Progenitor cell of endocrine pancreas (in vitro differentiated cells): Measurements from ENCODE around the gene DCLK2. TPM values are rescaled to one million over a fixed set of nuclear protein-coding genes. Genes with fewer than 3 reads are reported as not detected.

Experiments
- DNase-seq: peaks from one replicate; pipeline ENCODE4 v3.0.0; 2021; ENCODE audit warnings: low spot score; ENCODE audit not compliant: unreplicated experiment
- H3K27ac Mint-ChIP-seq: 2 replicates; pipeline ENCODE4 v1.8.0; 2021; ENCODE audit warnings: mild to moderate bottlenecking, moderate library complexity, mixed read lengths
- H3K27me3 Mint-ChIP-seq: 2 replicates; pipeline ENCODE4 v1.8.0; 2021; ENCODE audit warnings: mixed read lengths
- H3K36me3 Mint-ChIP-seq: 2 replicates; pipeline ENCODE4 v1.8.0; 2022; ENCODE audit warnings: mixed read lengths; ENCODE audit not compliant: insufficient read depth
- H3K4me1 Mint-ChIP-seq: 2 replicates; pipeline ENCODE4 v1.8.0; 2021; ENCODE audit warnings: low read depth, mixed read lengths
- H3K4me3 Mint-ChIP-seq: 2 replicates; pipeline ENCODE4 v1.8.0; 2021; ENCODE audit warnings: low read depth, mild to moderate bottlenecking, moderate library complexity, mixed read lengths
- H3K9me3 Mint-ChIP-seq: 2 replicates; pipeline ENCODE4 v1.8.0; 2021; ENCODE audit warnings: low read depth, mixed read lengths
- CTCF ChIP-seq: fragments of 200-600 bp; sonication (generic); IDR thresholded peaks from one replicate; pipeline ENCODE4 v1.5.0; 2021; ENCODE audit warnings: antibody characterized with exemption, mild to moderate bottlenecking; ENCODE audit not compliant: unreplicated experiment
- long read RNA-seq: library from polyadenylated mRNA; unstranded; transcript quantifications from one replicate; pipeline ENCODE4 v2.0.0, GENCODE V29; 2020
- total RNA-seq: library from RNA; stranded (reverse); gene quantifications from 2 replicates; pipeline ENCODE4 v1.2.1, GENCODE V29; 2021

DCLK2 gene
- total RNA-seq = 6.9 and 7.2 TPM in 2 replicates
- long read RNA-seq = 0 reads

DNA sequence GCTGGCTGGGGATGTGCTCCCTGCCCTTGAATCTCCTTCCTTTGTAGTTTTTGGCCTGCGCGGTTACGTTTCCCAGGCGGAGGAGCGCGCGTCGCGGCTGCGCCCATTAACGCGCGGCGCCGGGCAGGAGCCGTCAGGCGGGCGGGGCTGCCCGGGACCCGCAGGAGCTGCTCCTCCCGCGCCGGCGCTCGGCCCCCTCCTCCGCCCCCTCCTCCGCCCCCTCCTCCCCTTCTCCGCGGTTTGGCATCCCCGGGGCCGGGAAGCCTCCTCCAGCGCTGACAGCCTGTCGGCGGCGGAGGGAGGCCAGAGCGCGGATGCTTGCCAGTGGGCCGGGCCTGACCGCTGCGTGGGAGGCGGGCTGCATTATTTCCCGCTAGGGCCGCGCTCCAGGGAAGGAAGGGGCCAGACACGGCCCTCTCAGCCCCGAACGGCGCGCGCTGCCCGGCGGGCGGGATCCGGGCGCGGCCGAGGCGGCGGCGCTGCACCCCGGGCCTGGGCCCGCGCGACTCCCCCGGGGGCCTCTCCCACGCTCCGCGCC, at the start of gene DCLK2:
Gene DCLK2 (plus strand): TSS at position 405 of the 538 bp plus-strand sequence. CDS start 583 bp downstream, outside the sequence.
- Mint-ChIP-seq H3K27me3 (peaks cover 65% of the 10 kb centered on the region), H3K4me1 (peaks cover 5% of the 10 kb centered on the region), H3K27ac (peak within 1 kb of the TSS; percentile 71), H3K9me3 (no peaks in the 10 kb centered on the region), H3K4me3 (peak within 1 kb of the TSS; percentile 77), H3K36me3 (no peaks in the 10 kb centered on the region)
- peak; percentile 49 for DNase-seq
- TF ChIP-seq CTCF = no peak

GRCh38 chr4:150032541-150032940, 45.7 kb upstream of the DCLK2 start:
- no peak overlapping the region for H3K27ac Mint-ChIP-seq
- H3K36me3 Mint-ChIP-seq = no peaks in the 10 kb centered on the region
- peaks cover 17% of the 10 kb centered on the region for H3K9me3 Mint-ChIP-seq
- no peak for TF ChIP-seq CTCF
- H3K4me1 Mint-ChIP-seq = no peaks in the 10 kb centered on the region
- peaks cover 12% of the 10 kb centered on the region for H3K27me3 Mint-ChIP-seq
- DNase-seq = no peak
- H3K4me3 Mint-ChIP-seq = no peak overlapping the region

- DNase-seq = no peak
- Mint-ChIP-seq H3K9me3 (peaks cover 14% of the 10 kb centered on the region), H3K4me1 (no peaks in the 10 kb centered on the region), H3K36me3 (no peaks in the 10 kb centered on the region), H3K4me3 (no peak overlapping the region), H3K27ac (no peak overlapping the region), H3K27me3 (peaks cover 12% of the 10 kb centered on the region)
- TF ChIP-seq CTCF = no peak
These were observed 45.2 kb upstream of the DCLK2 start for GRCh38 chr4:150033081-150033480.

DNA sequence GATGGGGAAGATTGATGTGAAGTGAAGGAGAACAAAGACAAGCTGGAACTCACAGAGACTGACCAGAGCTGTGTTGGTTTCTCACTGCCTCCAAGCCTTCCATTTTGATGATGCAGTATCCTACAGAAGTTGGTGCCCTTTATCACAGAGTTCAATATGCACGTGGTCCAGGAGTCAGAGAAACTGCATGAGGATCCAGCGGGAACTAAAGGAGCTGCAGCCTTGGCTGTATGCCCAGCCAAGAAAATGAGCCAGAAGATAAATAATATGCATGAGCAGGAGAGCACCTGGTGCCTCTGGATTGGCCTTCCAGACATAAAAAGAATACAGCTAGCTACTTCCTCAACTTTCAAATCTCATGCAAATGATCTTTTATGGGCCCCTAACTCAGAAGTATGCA, 44.3 kb upstream of the DCLK2 start:
- no peak for TF ChIP-seq CTCF
- H3K9me3 Mint-ChIP-seq = peaks cover 14% of the 10 kb centered on the region
- H3K4me1 Mint-ChIP-seq = no peaks in the 10 kb centered on the region
- peaks cover 12% of the 10 kb centered on the region for H3K27me3 Mint-ChIP-seq
- no peak overlapping the region for H3K4me3 Mint-ChIP-seq
- no peaks in the 10 kb centered on the region for H3K36me3 Mint-ChIP-seq
- no peak overlapping the region for H3K27ac Mint-ChIP-seq
- DNase-seq = no peak

- H3K27ac Mint-ChIP-seq = no peak overlapping the region
- DNase-seq = no peak
- H3K4me1 Mint-ChIP-seq = no peaks in the 10 kb centered on the region
- H3K9me3 Mint-ChIP-seq = peaks cover 12% of the 10 kb centered on the region
- TF ChIP-seq CTCF = no peak
- peaks cover 40% of the 10 kb centered on the region for H3K27me3 Mint-ChIP-seq
- H3K4me3 Mint-ChIP-seq = no peak overlapping the region
- H3K36me3 Mint-ChIP-seq = no peaks in the 10 kb centered on the region
These were observed 40.9 kb upstream of the DCLK2 start for GRCh38 chr4:150037251-150037856.
